Upper lobe of left lung (tissue), 6 donors: Measurements from ENCODE around the gene HUNK. TPM values are rescaled to one million over a fixed set of nuclear protein-coding genes. Genes with fewer than 3 reads are reported as not detected.
"Not testable (repeated sequence)": the region's sequence is repeated elsewhere in the genome, so short reads cannot be mapped to it uniquely, and the experiment has no call there.

Experiments used
- ATAC-seq, 2 donors: fragments of 200-7000 bp; cut with Tn5 transposase; one replicate each; pipeline ENCODE4 v1.9.1; 2022; ENCODE audit warnings: mild to moderate bottlenecking in 2 of 2, moderate library complexity in 2 of 2; ENCODE audit not compliant: low FRiP score in 2 of 2
- DNase-seq, 2 donors: peaks; one replicate each; pipeline ENCODE4 v3.0.0-alpha.2; 2019 to 2020
- H3K27ac ChIP-seq, 4 donors: fragments of 200-600 bp; sonication (generic); one replicate each; pipeline ENCODE4 v1.5.1; 2016 to 2019
- H3K27me3 ChIP-seq, 4 donors: fragments of 200-600 bp; sonication (generic); one replicate each; pipeline ENCODE4 v1.5.1; 2017 to 2019
- H3K36me3 ChIP-seq, 4 donors: fragments of 200-600 bp; sonication (generic); one replicate each; pipeline ENCODE4 v1.5.1; 2016 to 2019
- H3K4me1 ChIP-seq, 4 donors: fragments of 200-600 bp; sonication (generic); one replicate each; pipeline ENCODE4 v1.5.1; 2018 to 2019
- H3K4me3 ChIP-seq, 4 donors: fragments of 200-600 bp; sonication (generic); one replicate each; pipeline ENCODE4 v1.5.1; 2017 to 2019; ENCODE audit warnings: mild to moderate bottlenecking in 2 of 4, moderate library complexity in 1 of 4
- H3K9me3 ChIP-seq, 4 donors: fragments of 200-600 bp; sonication (generic); one replicate each; pipeline ENCODE4 v1.5.1; 2018 to 2019
- EP300 ChIP-seq, 4 donors: sonication (generic); formaldehyde crosslinking; IDR thresholded peaks; one replicate each; pipeline ENCODE4 v1.5.1; 2017; ENCODE audit warnings: antibody characterized with exemption in 4 of 4, control low read depth in 2 of 4
- POLR2A ChIP-seq, 4 donors: fragments of 450-650 bp; IDR thresholded peaks; one replicate each; pipeline ENCODE4 v1.5.1; 2016 to 2017; ENCODE audit warnings: antibody characterized with exemption in 4 of 4, mild to moderate bottlenecking in 2 of 4
- POLR2AphosphoS5 ChIP-seq, 2 donors: sonication (generic); formaldehyde crosslinking; IDR thresholded peaks; one replicate each; pipeline ENCODE4 v1.5.1; 2017; ENCODE audit warnings: antibody characterized with exemption in 2 of 2
- WGBS, 2 donors: methylation state at CpG; one replicate each; pipeline ENCODE4 v1.1.5; 2017 to 2018; 5-methylcytosine and 5-hydroxymethylcytosine counted together
- total RNA-seq, 6 donors: library from RNA; depleted of rRNA in 4 of 6; stranded (reverse); fragments of >200 nt in 4 of 6; gene quantifications; one replicate each; pipeline versions ENCODE4 v1.1.0 to v1.2.1, GENCODE V29; 2016 to 2021
- TF ChIP-seq, protein P1 (sequence below), 6 experiments: fragments of 450-650 bp in 4 of 6; fragments of 200-600 bp in 2 of 6; sonication (generic) in 2 of 6; IDR thresholded peaks; one replicate each; pipeline ENCODE4 v1.5.1; 2016 to 2019; ENCODE audit warnings: antibody characterized with exemption in 6 of 6
- donor health status: DM: no; HTN: no; CAD: no; lungs with moderate emphysema.
- donor health status: DM: no; HTN: yes; CAD: no; lungs with severe emphysema.

HUNK gene
- total RNA-seq, 6 donors from 2014 or later: 1.1 to 6.2 (median 2.2) TPM

DNA sequence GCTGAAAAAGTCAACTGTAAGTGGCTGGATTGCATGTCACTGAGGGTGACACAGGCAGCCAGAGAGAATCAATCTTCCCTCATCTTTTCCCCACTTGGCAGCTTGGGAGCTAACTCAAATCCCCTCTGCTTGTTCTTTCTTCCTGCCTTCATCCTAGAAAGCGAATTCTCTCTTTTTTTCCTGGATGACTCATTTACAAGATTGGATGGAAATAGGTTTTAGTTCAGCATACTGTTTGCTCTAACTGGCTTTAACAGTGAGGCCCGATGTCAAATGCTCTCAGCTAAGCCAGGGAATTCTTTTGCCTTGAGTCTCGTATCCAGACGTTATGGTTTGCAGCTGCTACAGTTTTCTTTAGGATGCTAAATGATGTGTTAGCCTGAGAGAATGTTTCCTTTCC lies 72.7 kb downstream of the HUNK start:
- TF ChIP-seq POLR2A (IDR thresholded peaks at IDR 0.05): no peak
- no peak for TF ChIP-seq EP300 (IDR thresholded peaks at IDR 0.05)
- TF ChIP-seq POLR2AphosphoS5 (IDR thresholded peaks at IDR 0.05): no peak
- TF ChIP-seq, protein P1, sequence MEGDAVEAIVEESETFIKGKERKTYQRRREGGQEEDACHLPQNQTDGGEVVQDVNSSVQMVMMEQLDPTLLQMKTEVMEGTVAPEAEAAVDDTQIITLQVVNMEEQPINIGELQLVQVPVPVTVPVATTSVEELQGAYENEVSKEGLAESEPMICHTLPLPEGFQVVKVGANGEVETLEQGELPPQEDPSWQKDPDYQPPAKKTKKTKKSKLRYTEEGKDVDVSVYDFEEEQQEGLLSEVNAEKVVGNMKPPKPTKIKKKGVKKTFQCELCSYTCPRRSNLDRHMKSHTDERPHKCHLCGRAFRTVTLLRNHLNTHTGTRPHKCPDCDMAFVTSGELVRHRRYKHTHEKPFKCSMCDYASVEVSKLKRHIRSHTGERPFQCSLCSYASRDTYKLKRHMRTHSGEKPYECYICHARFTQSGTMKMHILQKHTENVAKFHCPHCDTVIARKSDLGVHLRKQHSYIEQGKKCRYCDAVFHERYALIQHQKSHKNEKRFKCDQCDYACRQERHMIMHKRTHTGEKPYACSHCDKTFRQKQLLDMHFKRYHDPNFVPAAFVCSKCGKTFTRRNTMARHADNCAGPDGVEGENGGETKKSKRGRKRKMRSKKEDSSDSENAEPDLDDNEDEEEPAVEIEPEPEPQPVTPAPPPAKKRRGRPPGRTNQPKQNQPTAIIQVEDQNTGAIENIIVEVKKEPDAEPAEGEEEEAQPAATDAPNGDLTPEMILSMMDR (IDR thresholded peaks at IDR 0.05): no peak
- ATAC-seq: no peak
- Histone ChIP-seq H3K27ac (no peak overlapping the region), H3K27me3 (no peaks in the 10 kb centered on the region), H3K4me1 (no peaks in the 10 kb centered on the region), H3K36me3 (no peaks in the 10 kb centered on the region), H3K4me3 (no peak overlapping the region), H3K9me3 (no peaks in the 10 kb centered on the region)
- 54 to 58% methylated on average over 4 of the region's 4 CpGs for WGBS, 2 donors
- no peak for DNase-seq

DNA sequence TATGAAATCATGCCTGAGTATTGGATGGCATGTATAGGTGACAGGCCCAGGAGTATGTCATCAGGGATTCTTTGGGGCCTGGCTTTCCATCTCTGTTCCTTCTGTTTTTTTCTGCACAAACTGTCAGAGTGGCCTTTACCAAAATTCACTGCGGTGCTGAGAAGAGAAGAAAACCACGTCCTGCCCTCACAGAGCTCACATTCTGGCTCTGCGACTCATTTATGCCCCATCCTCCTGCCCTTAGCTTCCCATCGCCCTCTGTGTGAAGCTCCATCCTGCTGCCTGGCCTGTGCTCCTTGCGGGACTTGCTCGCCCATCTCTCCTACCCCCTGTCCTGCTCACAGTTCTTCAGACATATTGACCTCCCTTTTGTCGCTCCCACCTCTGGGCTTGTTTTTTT lies 73.4 kb downstream of the HUNK start:
- TF ChIP-seq EP300 (IDR thresholded peaks at IDR 0.05) (no peak), POLR2AphosphoS5 (IDR thresholded peaks at IDR 0.05) (no peak), POLR2A (IDR thresholded peaks at IDR 0.05) (no peak)
- TF ChIP-seq, protein P1 (IDR thresholded peaks at IDR 0.05): no peak
- no peaks in the 10 kb centered on the region for H3K4me1 ChIP-seq

DNA sequence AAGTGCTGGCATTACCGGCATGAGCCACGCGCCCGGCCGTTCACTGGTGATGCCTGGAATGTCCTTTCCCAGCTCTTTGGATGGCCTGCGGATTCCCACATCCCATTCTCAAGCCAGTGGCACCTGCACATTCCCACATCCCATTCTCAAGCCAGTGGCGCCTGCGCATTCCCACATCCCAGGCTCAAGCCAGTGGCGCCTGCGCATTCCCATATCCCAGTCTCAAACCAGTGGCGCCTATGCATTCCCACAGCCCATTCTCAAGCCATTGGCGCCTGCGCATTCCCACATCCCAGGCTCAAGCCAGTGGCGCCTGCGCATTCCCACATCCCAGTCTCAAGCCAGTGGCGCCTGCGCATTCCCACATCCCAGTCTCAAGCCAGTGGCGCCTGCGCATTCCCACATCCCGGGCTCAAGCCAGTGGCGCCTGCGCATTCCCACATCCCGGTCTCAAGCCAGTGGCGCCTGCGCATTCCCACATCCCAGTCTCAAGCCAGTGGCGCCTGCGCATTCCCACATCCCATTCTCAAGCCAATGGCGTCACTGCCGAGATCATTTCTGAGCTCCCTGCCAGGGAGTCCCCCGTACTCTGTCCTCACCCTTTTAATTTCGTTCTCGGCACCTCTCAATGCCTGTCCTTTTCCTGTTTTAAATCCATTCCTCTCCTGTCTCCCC lies 74.2 kb downstream of the HUNK start:
- 86 to 96% methylated on average over 32 of the region's 32 CpGs for WGBS, 2 donors
- H3K36me3 ChIP-seq, H3K4me3 ChIP-seq, H3K9me3 ChIP-seq, H3K4me1 ChIP-seq, H3K27me3 ChIP-seq, H3K27ac ChIP-seq, ATAC-seq: not testable (repeated sequence)
- DNase-seq: peak in 1 of 2 donors; percentile 52

More for the DNA sequence above, 73.4 kb downstream of the HUNK start:
- Histone ChIP-seq H3K4me3 (no peak overlapping the region), H3K36me3 (no peaks in the 10 kb centered on the region), H3K27me3 (no peaks in the 10 kb centered on the region), H3K9me3 (no peaks in the 10 kb centered on the region), H3K27ac (no peak overlapping the region)
- WGBS, 2 donors: 85 to 88% methylated on average over 7 of the region's 7 CpGs
- no peak for ATAC-seq
- DNase-seq: no peak

DNA sequence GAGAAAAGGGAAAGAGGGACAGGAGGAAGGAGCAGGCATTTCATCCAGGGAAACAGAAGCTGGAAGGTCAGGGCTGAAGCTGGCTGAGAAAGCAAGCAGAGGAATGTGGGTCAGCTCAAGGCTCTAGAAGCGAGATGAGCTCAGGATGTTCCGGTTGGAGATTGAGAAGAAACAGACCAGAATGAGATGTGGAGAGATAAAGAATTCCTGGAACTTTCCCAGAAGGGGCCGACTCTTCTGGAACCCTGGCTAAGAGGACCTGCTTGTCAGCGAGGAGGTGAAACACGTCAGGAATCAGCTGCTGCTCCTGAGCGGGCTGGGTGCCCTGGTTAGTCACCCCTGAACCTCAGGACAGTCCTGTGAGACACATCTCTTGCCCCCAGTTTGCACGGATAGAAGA lies 75.9 kb downstream of the HUNK start:
- H3K36me3 ChIP-seq: no peaks in the 10 kb centered on the region
- WGBS, 2 donors: 73 to 76% methylated on average over 7 of the region's 7 CpGs
- ATAC-seq (no peak), DNase-seq (no peak)
- no peaks in the 10 kb centered on the region for H3K9me3 ChIP-seq
- no peak for TF ChIP-seq EP300 (IDR thresholded peaks at IDR 0.05)
- TF ChIP-seq, protein P1 (IDR thresholded peaks at IDR 0.05): no peak
- no peak for TF ChIP-seq POLR2AphosphoS5 (IDR thresholded peaks at IDR 0.05)
- TF ChIP-seq POLR2A (IDR thresholded peaks at IDR 0.05): no peak
- no peak overlapping the region for H3K4me3 ChIP-seq
- H3K27me3 ChIP-seq: no peaks in the 10 kb centered on the region
- H3K27ac ChIP-seq: no peak overlapping the region
- H3K4me1 ChIP-seq: no peaks in the 10 kb centered on the region

DNA sequence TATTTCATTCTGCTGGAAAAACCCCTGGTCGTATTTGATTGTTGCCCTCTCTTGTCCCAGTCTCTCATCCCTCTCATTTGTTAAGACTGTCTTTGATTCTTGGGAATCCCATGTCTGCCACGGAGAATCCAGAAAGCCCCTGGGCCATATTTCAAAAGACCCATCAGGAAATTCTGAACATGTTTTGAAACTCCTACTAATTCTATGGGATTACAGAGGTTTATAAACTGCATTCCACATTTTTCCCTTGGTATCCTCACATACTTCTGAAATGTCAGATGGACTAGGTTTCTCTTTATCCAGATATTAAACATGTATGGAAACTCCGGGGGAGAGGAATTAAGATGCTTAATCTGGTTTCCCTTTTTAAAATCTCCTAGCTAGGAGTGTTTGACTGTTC lies 80.0 kb downstream of the HUNK start:
- 76 to 80% methylated on average over 3 of the region's 3 CpGs for WGBS, 2 donors
- H3K9me3 ChIP-seq: no peaks in the 10 kb centered on the region
- no peaks in the 10 kb centered on the region for H3K4me1 ChIP-seq
- ATAC-seq: no peak
- H3K27me3 ChIP-seq: no peaks in the 10 kb centered on the region
- H3K27ac ChIP-seq: no peak overlapping the region
- H3K36me3 ChIP-seq: no peaks in the 10 kb centered on the region
- DNase-seq: no peak
- no peak overlapping the region for H3K4me3 ChIP-seq
- TF ChIP-seq POLR2AphosphoS5 (IDR thresholded peaks at IDR 0.05) (no peak), EP300 (IDR thresholded peaks at IDR 0.05) (no peak), POLR2A (IDR thresholded peaks at IDR 0.05) (no peak)
- TF ChIP-seq, protein P1 (IDR thresholded peaks at IDR 0.05): no peak
